OCI-LY7 (cell line): ENCODE results near the gene GLUL. TPM values are rescaled to one million over a fixed set of nuclear protein-coding genes. Genes with fewer than 3 reads are reported as not detected.

Experiments
- BruUV-seq: library from RNA; stranded (reverse); fragments of 400-500 nt; replicated peaks from 2 replicates; lab custom pipeline; 2021; lab: Mats Ljungman, UMichigan
- CTCF ChIA-PET: fragments of 300-600 bp; sonication (Branson Sonifier 250); formaldehyde crosslinking; loops from one replicate; lab custom pipeline; 2022; ENCODE audit warnings: antibody characterized with exemption; ENCODE audit not compliant: unreplicated experiment; lab: Charles Lee
- POLR2A ChIA-PET: fragments of 300-600 bp; sonication (Branson Sonifier 250); formaldehyde crosslinking; loops from one replicate; lab custom pipeline; 2022; ENCODE audit warnings: antibody characterized with exemption; lab: Charles Lee
- DNase-seq: peaks from one replicate; pipeline ENCODE4 v3.0.0-alpha.2; 2015; ENCODE audit warnings: low spot score
- H2AFZ ChIP-seq: fragments of 200-600 bp; sonication (generic), shearing (Covaris generic); 2 replicates; pipeline ENCODE4 v1.6.1; 2014; ENCODE audit warnings: mild to moderate bottlenecking, antibody characterized with exemption, low read length, moderate library complexity
- H3K27ac ChIP-seq: fragments of 200-600 bp; sonication (generic); 2 replicates; pipeline ENCODE4 v1.5.1; 2014; ENCODE audit warnings: mixed run types, low read depth, mild to moderate bottlenecking, moderate library complexity, low read length, inconsistent platforms; ENCODE audit not compliant: poor library complexity, severe bottlenecking
- H3K36me3 ChIP-seq: fragments of 200-600 bp; sonication (generic); 2 replicates; pipeline ENCODE4 v1.6.1; 2014; ENCODE audit warnings: mild to moderate bottlenecking, antibody characterized with exemption, low read length, moderate library complexity, mixed read lengths; ENCODE audit not compliant: insufficient read depth
- H3K4me1 ChIP-seq: fragments of 200-600 bp; sonication (generic); 2 replicates; pipeline ENCODE4 v1.5.1; 2014; ENCODE audit warnings: mild to moderate bottlenecking, low read length; ENCODE audit not compliant: insufficient read depth, poor library complexity, severe bottlenecking
- H3K4me2 ChIP-seq: fragments of 200-600 bp; sonication (generic); 2 replicates; pipeline ENCODE4 v1.6.1; 2014; ENCODE audit warnings: mild to moderate bottlenecking, low read length
- H3K4me3 ChIP-seq: fragments of 200-600 bp; sonication (generic); 2 replicates; pipeline ENCODE4 v1.5.1; 2014; ENCODE audit warnings: mild to moderate bottlenecking, low read depth, low read length; ENCODE audit not compliant: poor library complexity, severe bottlenecking
- H3K79me2 ChIP-seq: fragments of 200-600 bp; sonication (generic); 2 replicates; pipeline ENCODE4 v1.6.1; 2016; ENCODE audit warnings: low read depth, mild to moderate bottlenecking, low read length, moderate library complexity, mixed read lengths; ENCODE audit not compliant: insufficient read depth
- H3K9me2 ChIP-seq: fragments of 200-600 bp; sonication (generic); 2 replicates; pipeline ENCODE4 v1.6.1; 2016; ENCODE audit warnings: mild to moderate bottlenecking, low read length, mixed read lengths; ENCODE audit not compliant: insufficient read depth
- H3K9me3 ChIP-seq: fragments of 200-600 bp; sonication (generic); 2 replicates; pipeline ENCODE4 v1.6.1; 2014; ENCODE audit warnings: mild to moderate bottlenecking, mixed run types, low read length, mixed read lengths
- H4K20me1 ChIP-seq: fragments of 200-600 bp; sonication (generic); 2 replicates; pipeline ENCODE4 v1.6.1; 2014; ENCODE audit warnings: mild to moderate bottlenecking, antibody characterized with exemption, low read length, moderate library complexity, mixed read lengths; ENCODE audit not compliant: insufficient read depth
- CTCF ChIP-seq: fragments of 200-600 bp; sonication (generic); conservative IDR thresholded peaks from 2 replicates; pipeline ENCODE4 v1.5.1; 2014; ENCODE audit warnings: mild to moderate bottlenecking, antibody characterized with exemption, low read length, moderate library complexity, mixed read lengths
- EZH2phosphoT487 ChIP-seq: fragments of 200-600 bp; sonication (generic); IDR thresholded peaks from 2 replicates; pipeline ENCODE4 v1.6.1; 2018; ENCODE audit warnings: low read depth, borderline replicate concordance, mild to moderate bottlenecking, mixed run types, antibody characterized with exemption, low read length, moderate library complexity, mixed read lengths
- intact Hi-C: fragments of 100-400 bp; cut with micrococcal nuclease; formaldehyde crosslinking; loops from one replicate; pipeline ENCODE4 v1.10.0; 2022; ENCODE audit not compliant: unreplicated experiment
- total RNA-seq, 2 experiments: library from RNA; depleted of rRNA in 1 of 2; stranded (reverse); fragments of >200 nt in 1 of 2; shearing (Covaris generic) in 1 of 2; gene quantifications; 2 replicates each; pipeline ENCODE4 v1.2.3, GENCODE V29; 2014 to 2022

The GLUL gene
- total RNA-seq, 2 experiments from 2014 or later: not detected

- TF ChIP-seq CTCF (no peak), EZH2phosphoT487 (no peak)
- POLR2A ChIA-PET: no interaction called here
- CTCF ChIA-PET: no interaction called here
- H4K20me1 ChIP-seq: no peaks in the 10 kb centered on the region
- no peaks in the 10 kb centered on the region for H3K9me2 ChIP-seq
- H3K9me3 ChIP-seq: no peaks in the 10 kb centered on the region
- intact Hi-C loops: no loop called here
- no peaks in the 10 kb centered on the region for H3K4me1 ChIP-seq
- no peak overlapping the region for H3K4me3 ChIP-seq
- DNase-seq: no peak
- H3K4me2 ChIP-seq: no peak overlapping the region
- H3K79me2 ChIP-seq: no peaks in the 10 kb centered on the region
- H3K27ac ChIP-seq: no peak overlapping the region
- H3K36me3 ChIP-seq: no peaks in the 10 kb centered on the region
- no peak overlapping the region for H2AFZ ChIP-seq
- no TSS peak for BruUV-seq
Observed at GRCh38 chr1:182350839-182351238, 40.8 kb downstream of the GLUL start.

GRCh38 chr1:182348961-182349747 lies 42.4 kb downstream of the GLUL start:
- no peaks in the 10 kb centered on the region for H3K36me3 ChIP-seq
- H3K4me2 ChIP-seq: no peak overlapping the region
- no peak for DNase-seq
- TF ChIP-seq EZH2phosphoT487 (no peak), CTCF (no peak)
- no peak overlapping the region for H3K27ac ChIP-seq
- ChIA-PET POLR2A (interaction anchor here (0.6 kb wide), 1 partner anchor 289 kb away, joined by 4 read pairs; no protein-coding TSS in a partner anchor), CTCF (no interaction called here)
- no peaks in the 10 kb centered on the region for H3K9me3 ChIP-seq
- no peak overlapping the region for H3K4me3 ChIP-seq
- no peaks in the 10 kb centered on the region for H3K79me2 ChIP-seq
- H3K9me2 ChIP-seq: no peaks in the 10 kb centered on the region
- intact Hi-C loops: no loop called here
- H3K4me1 ChIP-seq: no peaks in the 10 kb centered on the region
- H2AFZ ChIP-seq: no peak overlapping the region
- no TSS peak for BruUV-seq
- no peaks in the 10 kb centered on the region for H4K20me1 ChIP-seq

- CTCF ChIA-PET: no interaction called here
Observed at GRCh38 chr1:182347019-182347418, 44.6 kb downstream of the GLUL start.

More at GRCh38 chr1:182347019-182347418, 44.6 kb downstream of the GLUL start:
- no peaks in the 10 kb centered on the region for H3K9me2 ChIP-seq
- TF ChIP-seq CTCF (no peak), EZH2phosphoT487 (no peak)
- POLR2A ChIA-PET: interaction anchor here (0.7 kb wide), 1 partner anchor 202 kb away, joined by 3 read pairs; no protein-coding TSS in a partner anchor
- no peaks in the 10 kb centered on the region for H3K9me3 ChIP-seq
- no peak overlapping the region for H3K4me3 ChIP-seq
- no peaks in the 10 kb centered on the region for H3K4me1 ChIP-seq
- no peak overlapping the region for H2AFZ ChIP-seq
- no peaks in the 10 kb centered on the region for H3K79me2 ChIP-seq
- no peaks in the 10 kb centered on the region for H3K36me3 ChIP-seq
- no peak overlapping the region for H3K4me2 ChIP-seq
- intact Hi-C loops: no loop called here
- H4K20me1 ChIP-seq: no peaks in the 10 kb centered on the region
- BruUV-seq: no TSS peak
- no peak overlapping the region for H3K27ac ChIP-seq
- no peak for DNase-seq
